ENCODE measurements around the gene MAMLD1.
"Not testable (repeated sequence)": the region's sequence is repeated elsewhere in the genome, so short reads cannot be mapped to it uniquely, and the experiment has no call there.

MAMLD1 gene

GRCh38 chrX:150329868-150330267 is 33.2 kb upstream of the MAMLD1 start:
- H3K9ac ChIP-seq (ENCODE audit: low read length in 2 of 2) = no peak overlapping the region

GRCh38 chrX:150332023-150332422 is 31.1 kb upstream of the MAMLD1 start:
- no peak overlapping the region for H3K4me3 ChIP-seq (ENCODE audit: low read length in 2 of 2)
- H3K9me3 ChIP-seq (ENCODE audit: control insufficient read depth in 2 of 2, low read length in 2 of 2) = no peaks in the 10 kb centered on the region
- H3K27ac ChIP-seq (ENCODE audit: low read length) = no peak overlapping the region
- peaks cover 0 to 8% of the 10 kb centered on the region in 2 donors for H3K27me3 ChIP-seq (ENCODE audit: control insufficient read depth in 1 of 2, insufficient read depth in 2 of 2, low read length in 2 of 2)
- no peaks in the 10 kb centered on the region for H3K4me1 ChIP-seq (ENCODE audit: control insufficient read depth, insufficient read depth, low read length)
- H3K9ac ChIP-seq (ENCODE audit: low read length in 2 of 2) = no peak overlapping the region
- no peaks in the 10 kb centered on the region for H3K36me3 ChIP-seq (ENCODE audit: control insufficient read depth in 2 of 2, insufficient read depth in 2 of 2, low read length in 2 of 2)

More at GRCh38 chrX:150329868-150330267, 33.2 kb upstream of the MAMLD1 start:
- no peaks in the 10 kb centered on the region for H3K36me3 ChIP-seq (ENCODE audit: control insufficient read depth in 2 of 2, insufficient read depth in 2 of 2, low read length in 2 of 2)
- no peaks in the 10 kb centered on the region for H3K4me1 ChIP-seq (ENCODE audit: control insufficient read depth, insufficient read depth, low read length)
- H3K4me3 ChIP-seq (ENCODE audit: low read length in 2 of 2) = no peak overlapping the region
- H3K9me3 ChIP-seq (ENCODE audit: control insufficient read depth in 2 of 2, low read length in 2 of 2) = no peaks in the 10 kb centered on the region
- H3K27me3 ChIP-seq (ENCODE audit: control insufficient read depth in 1 of 2, insufficient read depth in 2 of 2, low read length in 2 of 2) = peaks cover 0 to 8% of the 10 kb centered on the region in 2 donors
- no peak overlapping the region for H3K27ac ChIP-seq (ENCODE audit: low read length)

GRCh38 chrX:150334100-150334499 is 29.0 kb upstream of the MAMLD1 start:
- Histone ChIP-seq H3K9ac (ENCODE audit: low read length in 2 of 2) (no peak overlapping the region), H3K27ac (ENCODE audit: low read length) (no peak overlapping the region), H3K27me3 (ENCODE audit: control insufficient read depth in 1 of 2, insufficient read depth in 2 of 2, low read length in 2 of 2) (peaks cover 0 to 4% of the 10 kb centered on the region in 2 donors), H3K4me1 (ENCODE audit: control insufficient read depth, insufficient read depth, low read length) (no peaks in the 10 kb centered on the region), H3K4me3 (ENCODE audit: low read length in 2 of 2) (no peak overlapping the region), H3K36me3 (ENCODE audit: control insufficient read depth in 2 of 2, insufficient read depth in 2 of 2, low read length in 2 of 2) (no peaks in the 10 kb centered on the region), H3K9me3 (ENCODE audit: control insufficient read depth in 2 of 2, low read length in 2 of 2) (no peaks in the 10 kb centered on the region)

- Histone ChIP-seq H3K4me1 (ENCODE audit: control insufficient read depth, insufficient read depth, low read length) (no peaks in the 10 kb centered on the region), H3K27ac (ENCODE audit: low read length) (no peak overlapping the region), H3K27me3 (ENCODE audit: control insufficient read depth in 1 of 2, insufficient read depth in 2 of 2, low read length in 2 of 2) (peaks cover 0 to 4% of the 10 kb centered on the region in 2 donors), H3K9me3 (ENCODE audit: control insufficient read depth in 2 of 2, low read length in 2 of 2) (no peaks in the 10 kb centered on the region), H3K9ac (ENCODE audit: low read length in 2 of 2) (no peak overlapping the region), H3K4me3 (ENCODE audit: low read length in 2 of 2) (no peak overlapping the region), H3K36me3 (ENCODE audit: control insufficient read depth in 2 of 2, insufficient read depth in 2 of 2, low read length in 2 of 2) (no peaks in the 10 kb centered on the region)
Measured at GRCh38 chrX:150334981-150335380, 28.1 kb upstream of the MAMLD1 start.

- Histone ChIP-seq H3K27me3 (ENCODE audit: control insufficient read depth in 1 of 2, insufficient read depth in 2 of 2, low read length in 2 of 2) (no peaks in the 10 kb centered on the region), H3K27ac (ENCODE audit: low read length) (no peak overlapping the region), H3K4me1 (ENCODE audit: control insufficient read depth, insufficient read depth, low read length) (no peaks in the 10 kb centered on the region), H3K9me3 (ENCODE audit: control insufficient read depth in 2 of 2, low read length in 2 of 2) (no peaks in the 10 kb centered on the region), H3K4me3 (ENCODE audit: low read length in 2 of 2) (no peak overlapping the region), H3K9ac (ENCODE audit: low read length in 2 of 2) (no peak overlapping the region), H3K36me3 (ENCODE audit: control insufficient read depth in 2 of 2, insufficient read depth in 2 of 2, low read length in 2 of 2) (no peaks in the 10 kb centered on the region)
Measured at GRCh38 chrX:150337026-150337425, 26.1 kb upstream of the MAMLD1 start.

GRCh38 chrX:150337536-150337935 is 25.6 kb upstream of the MAMLD1 start:
- Histone ChIP-seq H3K36me3 (ENCODE audit: control insufficient read depth in 2 of 2, insufficient read depth in 2 of 2, low read length in 2 of 2) (no peaks in the 10 kb centered on the region), H3K9ac (ENCODE audit: low read length in 2 of 2) (no peak overlapping the region), H3K27ac (ENCODE audit: low read length) (no peak overlapping the region), H3K9me3 (ENCODE audit: control insufficient read depth in 2 of 2, low read length in 2 of 2) (no peaks in the 10 kb centered on the region), H3K4me1 (ENCODE audit: control insufficient read depth, insufficient read depth, low read length) (no peaks in the 10 kb centered on the region), H3K4me3 (ENCODE audit: low read length in 2 of 2) (no peak overlapping the region), H3K27me3 (ENCODE audit: control insufficient read depth in 1 of 2, insufficient read depth in 2 of 2, low read length in 2 of 2) (no peaks in the 10 kb centered on the region)

- Histone ChIP-seq H3K27me3 (ENCODE audit: control insufficient read depth in 1 of 2, insufficient read depth in 2 of 2, low read length in 2 of 2) (peaks cover 0 to 2% of the 10 kb centered on the region in 2 donors), H3K9me3 (ENCODE audit: control insufficient read depth in 2 of 2, low read length in 2 of 2) (no peaks in the 10 kb centered on the region), H3K4me3 (ENCODE audit: low read length in 2 of 2) (no peak overlapping the region), H3K36me3 (ENCODE audit: control insufficient read depth in 2 of 2, insufficient read depth in 2 of 2, low read length in 2 of 2) (no peaks in the 10 kb centered on the region), H3K4me1 (ENCODE audit: control insufficient read depth, insufficient read depth, low read length) (no peaks in the 10 kb centered on the region), H3K27ac (ENCODE audit: low read length) (no peak overlapping the region), H3K9ac (ENCODE audit: low read length in 2 of 2) (no peak overlapping the region)
Measured at GRCh38 chrX:150338615-150339014, 24.5 kb upstream of the MAMLD1 start.

GRCh38 chrX:150339736-150340135 is 23.4 kb upstream of the MAMLD1 start:
- Histone ChIP-seq H3K27ac (ENCODE audit: low read length) (no peak overlapping the region), H3K4me3 (ENCODE audit: low read length in 2 of 2) (no peak overlapping the region), H3K9me3 (ENCODE audit: control insufficient read depth in 2 of 2, low read length in 2 of 2) (no peaks in the 10 kb centered on the region), H3K9ac (ENCODE audit: low read length in 2 of 2) (no peak overlapping the region), H3K4me1 (ENCODE audit: control insufficient read depth, insufficient read depth, low read length) (no peaks in the 10 kb centered on the region), H3K27me3 (ENCODE audit: control insufficient read depth in 1 of 2, insufficient read depth in 2 of 2, low read length in 2 of 2) (peaks cover 0 to 2% of the 10 kb centered on the region in 2 donors), H3K36me3 (ENCODE audit: control insufficient read depth in 2 of 2, insufficient read depth in 2 of 2, low read length in 2 of 2) (no peaks in the 10 kb centered on the region)

- not testable (repeated sequence) for H3K9me3 ChIP-seq (ENCODE audit: control insufficient read depth in 2 of 2, low read length in 2 of 2); H3K27me3 ChIP-seq (ENCODE audit: control insufficient read depth in 1 of 2, insufficient read depth in 2 of 2, low read length in 2 of 2); H3K36me3 ChIP-seq (ENCODE audit: control insufficient read depth in 2 of 2, insufficient read depth in 2 of 2, low read length in 2 of 2); H3K9ac ChIP-seq (ENCODE audit: low read length in 2 of 2); H3K4me3 ChIP-seq (ENCODE audit: low read length in 2 of 2); H3K27ac ChIP-seq (ENCODE audit: low read length); H3K4me1 ChIP-seq (ENCODE audit: control insufficient read depth, insufficient read depth, low read length)
Measured at GRCh38 chrX:150340326-150340725, 22.8 kb upstream of the MAMLD1 start.

- H3K4me3 ChIP-seq (ENCODE audit: low read length in 2 of 2) = no peak overlapping the region
- H3K4me1 ChIP-seq (ENCODE audit: control insufficient read depth, insufficient read depth, low read length) = no peaks in the 10 kb centered on the region
- no peak overlapping the region for H3K9ac ChIP-seq (ENCODE audit: low read length in 2 of 2)
- H3K36me3 ChIP-seq (ENCODE audit: control insufficient read depth in 2 of 2, insufficient read depth in 2 of 2, low read length in 2 of 2) = no peaks in the 10 kb centered on the region
- H3K27ac ChIP-seq (ENCODE audit: low read length) = no peak overlapping the region
- peaks cover 0 to 5% of the 10 kb centered on the region in 2 donors for H3K27me3 ChIP-seq (ENCODE audit: control insufficient read depth in 1 of 2, insufficient read depth in 2 of 2, low read length in 2 of 2)
- H3K9me3 ChIP-seq (ENCODE audit: control insufficient read depth in 2 of 2, low read length in 2 of 2) = no peaks in the 10 kb centered on the region
Measured at GRCh38 chrX:150347471-150347870, 15.6 kb upstream of the MAMLD1 start.

- H3K4me3 ChIP-seq (ENCODE audit: low read length in 2 of 2) = no peak overlapping the region
- H3K9me3 ChIP-seq (ENCODE audit: control insufficient read depth in 2 of 2, low read length in 2 of 2) = no peaks in the 10 kb centered on the region
- H3K36me3 ChIP-seq (ENCODE audit: control insufficient read depth in 2 of 2, insufficient read depth in 2 of 2, low read length in 2 of 2) = no peaks in the 10 kb centered on the region
- H3K27me3 ChIP-seq (ENCODE audit: control insufficient read depth in 1 of 2, insufficient read depth in 2 of 2, low read length in 2 of 2) = peaks cover 0 to 5% of the 10 kb centered on the region in 2 donors
- no peak overlapping the region for H3K9ac ChIP-seq (ENCODE audit: low read length in 2 of 2)
- no peak overlapping the region for H3K27ac ChIP-seq (ENCODE audit: low read length)
- H3K4me1 ChIP-seq (ENCODE audit: control insufficient read depth, insufficient read depth, low read length) = no peaks in the 10 kb centered on the region
Measured at GRCh38 chrX:150348365-150348764, 14.8 kb upstream of the MAMLD1 start.

All from stomach smooth muscle (tissue), 2 donors.